Measurements from ENCODE around the gene MAPK8IP3.

Gene MAPK8IP3

DNA sequence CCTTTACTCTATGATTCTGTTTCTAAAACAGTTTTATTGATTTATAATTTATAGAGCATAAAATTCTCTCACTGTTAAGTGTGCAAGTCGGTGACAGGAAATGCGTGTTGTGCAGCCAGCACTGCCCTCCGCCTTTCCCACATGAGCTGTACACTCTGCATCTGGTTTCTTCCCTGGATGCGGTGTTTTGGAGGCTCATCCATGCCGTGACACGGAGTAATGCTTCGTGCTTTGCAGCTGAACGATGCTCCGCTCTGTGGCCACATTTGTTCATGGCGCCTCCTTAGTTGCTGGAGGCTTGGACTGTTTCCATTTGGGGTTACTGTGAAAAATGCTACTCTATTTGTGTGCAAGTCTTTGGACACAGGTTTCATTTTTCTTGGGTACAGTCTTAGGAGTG lies 94.7 kb downstream of the MAPK8IP3 start:
- H3K27ac ChIP-seq, result no peak overlapping the region
- TF ChIP-seq CTCF (IDR thresholded peaks at IDR 0.05) (no peak), ZFX (IDR thresholded peaks at IDR 0.05; ENCODE audit: borderline replicate concordance) (no peak)

- no peak overlapping the region for H3K27ac ChIP-seq
- no peak for TF ChIP-seq ZFX (IDR thresholded peaks at IDR 0.05; ENCODE audit: borderline replicate concordance)
- no peak for TF ChIP-seq CTCF (IDR thresholded peaks at IDR 0.05)
These were observed 101.6 kb downstream of the MAPK8IP3 start for GRCh38 chr16:1807626-1808025.

DNA sequence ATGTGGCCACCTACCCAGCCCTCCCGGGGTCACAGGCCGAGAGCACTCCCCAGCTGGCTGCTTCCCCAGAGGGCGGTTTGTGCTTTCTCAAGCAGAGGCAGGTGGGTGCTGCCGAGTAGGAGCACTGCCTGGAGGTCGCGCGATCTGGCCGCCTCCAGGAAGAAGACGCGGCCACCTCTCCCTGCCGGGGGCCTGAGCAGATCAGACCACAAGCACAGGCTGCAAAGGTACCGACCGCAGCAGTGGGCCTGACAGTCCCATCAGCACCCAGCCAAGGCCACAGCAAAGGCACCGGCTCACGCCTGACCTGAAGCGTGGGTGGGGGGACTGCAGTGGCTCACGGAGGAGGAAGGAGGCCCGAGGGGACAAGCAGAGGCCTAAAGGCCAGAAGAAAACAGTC lies 102.7 kb downstream of the MAPK8IP3 start:
- TF ChIP-seq ZFX (IDR thresholded peaks at IDR 0.05; ENCODE audit: borderline replicate concordance), result no peak
- TF ChIP-seq CTCF (IDR thresholded peaks at IDR 0.05), result no peak

DNA sequence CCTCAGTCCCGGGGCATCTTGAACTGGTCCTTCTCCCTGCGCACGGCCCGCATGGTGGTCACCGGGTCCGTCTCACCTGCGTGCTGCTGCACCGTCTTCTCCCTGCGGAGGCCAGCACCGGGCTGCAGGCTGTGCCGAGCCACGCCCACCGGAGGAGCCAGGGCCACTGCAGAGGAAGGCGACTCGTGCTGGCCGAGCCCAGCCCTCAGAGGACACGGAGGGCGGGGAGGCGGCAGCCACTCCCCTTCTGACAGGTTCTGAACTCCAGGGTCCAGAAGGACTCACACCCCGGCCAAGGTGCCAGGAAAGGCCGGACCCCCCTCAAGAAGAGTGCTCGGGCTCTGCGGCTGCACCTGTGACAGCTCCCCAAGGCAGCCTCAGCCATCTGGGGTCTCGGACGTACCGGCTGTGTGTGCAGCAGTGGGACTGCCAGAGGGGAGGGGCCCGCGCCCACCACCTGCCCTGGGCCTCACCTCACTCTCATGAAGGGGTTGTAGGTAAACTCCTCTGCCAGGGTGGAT lies 103.3 kb downstream of the MAPK8IP3 start:
- TF ChIP-seq CTCF (IDR thresholded peaks at IDR 0.05) (peak; percentile 33), ZFX (IDR thresholded peaks at IDR 0.05; ENCODE audit: borderline replicate concordance) (no peak)

More for the DNA sequence above, 102.7 kb downstream of the MAPK8IP3 start:
- H3K27ac ChIP-seq, result no peak overlapping the region

DNA sequence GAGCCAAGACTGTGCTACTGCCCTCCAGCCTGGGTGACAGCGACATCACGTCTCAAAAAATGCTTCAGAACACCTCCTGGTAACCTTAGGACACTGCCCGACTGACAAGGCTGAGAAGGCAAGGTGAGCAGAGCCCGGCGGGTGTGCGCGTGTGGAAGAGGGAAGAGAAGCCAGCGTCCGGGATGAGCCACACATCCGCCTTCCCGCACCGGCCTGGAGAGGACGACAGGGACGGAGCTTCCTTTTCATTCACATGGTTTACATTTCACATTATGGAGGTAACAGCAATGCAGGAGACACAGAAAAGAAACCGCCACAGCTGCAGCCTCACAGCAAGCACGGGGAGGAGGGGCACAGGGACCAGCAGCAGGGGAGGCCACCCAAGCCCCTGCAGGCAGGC lies 104.1 kb downstream of the MAPK8IP3 start:
- no peak overlapping the region for H3K27ac ChIP-seq
- TF ChIP-seq CTCF (IDR thresholded peaks at IDR 0.05), result no peak
- no peak for TF ChIP-seq ZFX (IDR thresholded peaks at IDR 0.05; ENCODE audit: borderline replicate concordance)

More for the DNA sequence above, 103.3 kb downstream of the MAPK8IP3 start:
- H3K27ac ChIP-seq, result no peak overlapping the region

DNA sequence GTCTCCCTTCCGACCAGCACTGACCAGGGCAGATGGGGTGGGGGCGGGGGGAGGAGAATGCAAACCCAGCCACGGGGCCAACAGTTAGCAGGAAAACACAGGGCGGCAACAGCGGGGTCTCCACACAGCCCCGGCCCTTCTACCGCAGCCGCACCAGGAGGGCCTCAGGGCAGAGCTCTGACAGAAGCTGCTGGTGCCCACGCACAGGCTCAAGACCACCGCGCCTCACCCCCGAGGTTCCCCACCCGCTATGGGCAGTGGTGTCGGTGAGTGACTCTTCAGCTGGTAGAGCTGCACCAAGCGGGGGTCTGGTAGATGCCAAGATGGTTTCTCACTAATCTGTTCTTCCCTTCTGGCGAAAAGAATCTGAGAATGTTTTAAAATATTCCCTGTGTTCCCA lies 104.5 kb downstream of the MAPK8IP3 start:
- H3K27ac ChIP-seq, result no peak overlapping the region
- no peak for TF ChIP-seq ZFX (IDR thresholded peaks at IDR 0.05; ENCODE audit: borderline replicate concordance)
- TF ChIP-seq CTCF (IDR thresholded peaks at IDR 0.05), result no peak

DNA sequence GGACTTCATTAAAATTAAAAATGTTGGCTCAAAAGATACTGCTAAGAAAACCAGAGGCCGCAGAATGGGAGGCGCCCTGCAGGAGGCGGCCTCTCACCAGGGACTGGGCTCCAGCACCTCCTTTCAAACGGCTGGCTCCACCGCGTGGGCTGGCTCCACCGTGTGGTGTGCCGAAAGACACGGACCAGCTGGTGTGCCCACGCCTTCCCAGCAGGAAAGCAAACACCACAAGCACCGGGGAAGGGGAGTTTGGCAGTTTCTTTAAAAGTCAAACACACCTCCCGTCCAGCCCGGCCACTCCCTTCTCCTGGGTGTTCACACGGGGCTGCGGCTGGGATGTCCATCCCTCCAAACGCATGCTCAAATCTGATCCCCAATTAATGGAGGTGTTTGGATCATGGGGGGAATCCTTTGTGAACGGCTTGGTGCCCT lies 106.8 kb downstream of the MAPK8IP3 start:
- H3K27ac ChIP-seq, result no peak overlapping the region
- TF ChIP-seq CTCF (IDR thresholded peaks at IDR 0.05), result peak; percentile 53
- no peak for TF ChIP-seq ZFX (IDR thresholded peaks at IDR 0.05; ENCODE audit: borderline replicate concordance)

Data from 22Rv1 (cell line).